Lung (tissue), 12 donors: ENCODE results near the gene PMIS2. TPM values are rescaled to one million over a fixed set of nuclear protein-coding genes. Genes with fewer than 3 reads are reported as not detected.
"Not testable (repeated sequence)": the region's sequence is repeated elsewhere in the genome, so short reads cannot be mapped to it uniquely, and the experiment has no call there.

Experiments
- ATAC-seq: fragments of 200-7000 bp; cut with Tn5 transposase; one replicate; pipeline ENCODE4 v1.9.1; 2020; ENCODE audit warnings: moderate number of reproducible peaks; ENCODE audit not compliant: insufficient read depth, low FRiP score
- DNase-seq, 3 donors: peaks; one replicate each; pipeline ENCODE4 v3.0.0-alpha.2; 2013 to 2017
- H3K27ac ChIP-seq, 2 donors: one replicate each; pipeline ENCODE4 v1.5.1; 2013; ENCODE audit warnings: mild to moderate bottlenecking in 2 of 2, moderate library complexity in 2 of 2, control low read depth in 1 of 2, inconsistent platforms in 1 of 2, low read depth in 1 of 2, low read length in 1 of 2
- H3K27me3 ChIP-seq, 3 donors: one replicate each; pipeline ENCODE4 v1.5.1; 2013; ENCODE audit warnings: low read length in 2 of 3; ENCODE audit not compliant: control insufficient read depth in 3 of 3, insufficient read depth in 3 of 3
- H3K36me3 ChIP-seq, 4 donors: one replicate each; pipeline ENCODE4 v1.5.1; 2013; ENCODE audit warnings: low read length in 4 of 4, mild to moderate bottlenecking in 1 of 4, moderate library complexity in 1 of 4; ENCODE audit not compliant: control insufficient read depth in 4 of 4, insufficient read depth in 4 of 4
- H3K4me1 ChIP-seq, 5 donors: one replicate each; pipeline ENCODE4 v1.5.1; 2013; ENCODE audit warnings: low read length in 5 of 5, mild to moderate bottlenecking in 2 of 5, moderate library complexity in 1 of 5; ENCODE audit not compliant: control insufficient read depth in 5 of 5, insufficient read depth in 5 of 5
- H3K4me3 ChIP-seq: one replicate; pipeline ENCODE4 v1.5.1; 2013; ENCODE audit warnings: mild to moderate bottlenecking, control low read depth, moderate library complexity
- H3K9ac ChIP-seq, 2 donors: one replicate each; pipeline ENCODE4 v1.5.1; 2013; ENCODE audit warnings: low read length in 2 of 2, control low read depth in 1 of 2; ENCODE audit not compliant: insufficient read depth in 1 of 2
- H3K9me3 ChIP-seq, 4 donors: one replicate each; pipeline ENCODE4 v1.5.1; 2013; ENCODE audit warnings: low read length in 3 of 4, mild to moderate bottlenecking in 1 of 4, moderate library complexity in 1 of 4; ENCODE audit not compliant: control insufficient read depth in 4 of 4, insufficient read depth in 3 of 4
- CTCF ChIP-seq: IDR thresholded peaks from 2 replicates; pipeline ENCODE4 v1.5.1; 2012; ENCODE audit warnings: mild to moderate bottlenecking; ENCODE audit errors: control extremely low read depth, extremely low read depth
- WGBS, 2 donors: extraction: QIAGEN DNeasy Blood & Tissue Kit; methylation state at CpG; one replicate each; pipeline ENCODE4 v1.1.7; 2013; 5-methylcytosine and 5-hydroxymethylcytosine counted together
- polyA plus RNA-seq, 2 donors: library from polyadenylated mRNA; stranded (reverse); fragments of 200-250 nt; gene quantifications; one replicate each; pipeline ENCODE4 v1.2.1, GENCODE V29; 2013
- total RNA-seq, 2 donors: library from RNA; depleted of rRNA in 1 of 2; stranded (reverse); fragments of >200 nt in 1 of 2; gene quantifications; one replicate each; pipeline ENCODE4 v1.2.1, GENCODE V29; 2014 to 2021
- donor health status: control.
- donor health status: control.
- donor health status: Bipolar disorder and iron deficiency.
- donor health status: healthy.
- donor health status: DM: yes; HTN: yes; CAD: no.

Gene PMIS2
- total and polyA plus RNA-seq, 4 donors = not detected

DNA sequence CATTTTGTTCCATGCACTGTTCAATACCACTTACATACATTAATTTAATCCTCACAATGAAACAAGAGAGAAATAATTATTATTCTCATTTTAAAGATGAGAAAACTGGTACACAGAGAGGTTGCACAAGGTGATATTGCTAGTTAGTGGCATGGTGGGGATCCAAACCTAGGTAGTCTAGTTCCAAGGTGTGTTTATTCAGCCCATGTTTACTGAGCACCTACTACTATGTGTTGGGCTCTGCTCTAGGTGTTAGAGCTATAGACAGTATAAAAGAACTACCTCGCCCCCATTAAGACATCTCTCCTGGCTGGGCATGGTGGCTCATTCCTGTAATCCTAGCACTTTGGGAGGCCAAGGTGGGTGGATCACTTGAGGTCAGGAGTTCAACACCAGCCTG is 3.2 kb upstream of the PMIS2 start:
- H3K27me3 ChIP-seq = peaks cover 0 to 4% (median 3%) of the 10 kb centered on the region in 3 donors
- H3K4me3 ChIP-seq = no peak overlapping the region
- no peak for DNase-seq
- H3K4me1 ChIP-seq = no peaks in the 10 kb centered on the region
- no peaks in the 10 kb centered on the region for H3K36me3 ChIP-seq
- no peak overlapping the region for H3K9ac ChIP-seq
- no peak for TF ChIP-seq CTCF
- 84 to 95% methylated on average over 1 of the region's 1 CpG for WGBS, 2 donors
- H3K9me3 ChIP-seq = no peaks in the 10 kb centered on the region
- ATAC-seq = no peak
- no peak overlapping the region for H3K27ac ChIP-seq

- WGBS, 2 donors = 42 to 48% methylated on average over 1 of the region's 1 CpG
- ATAC-seq = no peak
- Histone ChIP-seq H3K9me3 (no peaks in the 10 kb centered on the region), H3K4me3 (no peak overlapping the region), H3K27me3 (peaks cover 0 to 4% (median 3%) of the 10 kb centered on the region in 3 donors), H3K9ac (no peak overlapping the region), H3K4me1 (no peaks in the 10 kb centered on the region), H3K36me3 (no peaks in the 10 kb centered on the region), H3K27ac (no peak overlapping the region)
- no peak for DNase-seq
- TF ChIP-seq CTCF = no peak
These were observed 1.3 kb downstream of the PMIS2 start for GRCh38 chr19:35587321-35587720.

GRCh38 chr19:35590875-35591274 is 4.9 kb downstream of the PMIS2 start:
- no peak overlapping the region for H3K27ac ChIP-seq
- H3K9ac ChIP-seq = no peak overlapping the region
- no peaks in the 10 kb centered on the region for H3K9me3 ChIP-seq
- no peaks in the 10 kb centered on the region for H3K4me1 ChIP-seq
- TF ChIP-seq CTCF = no peak
- WGBS, 2 donors = 85 to 89% methylated on average over 3 of the region's 3 CpGs
- H3K27me3 ChIP-seq = no peaks in the 10 kb centered on the region
- ATAC-seq (no peak), DNase-seq (no peak)
- no peak overlapping the region for H3K4me3 ChIP-seq
- no peaks in the 10 kb centered on the region for H3K36me3 ChIP-seq

DNA sequence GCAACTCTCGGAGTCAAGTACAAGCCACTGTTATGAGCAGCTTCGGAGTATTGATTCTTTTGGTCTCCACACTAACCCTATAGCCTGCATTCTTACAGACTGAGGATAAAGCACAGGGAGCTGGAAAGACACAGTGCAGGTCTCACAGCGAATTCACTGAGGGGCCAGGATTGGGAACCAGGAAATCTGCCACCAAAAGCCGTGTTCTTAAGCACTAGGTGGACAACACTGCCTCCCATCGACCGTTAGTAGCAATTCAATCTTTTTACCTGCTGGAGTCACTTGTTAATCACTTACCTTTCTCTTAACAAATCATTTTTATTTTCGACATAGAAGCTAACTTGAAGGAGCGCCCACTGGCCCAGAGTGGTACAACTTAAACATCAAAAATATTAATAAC is 6.3 kb downstream of the PMIS2 start:
- H3K36me3 ChIP-seq = no peaks in the 10 kb centered on the region
- peak; percentile 9 for TF ChIP-seq CTCF
- no peak overlapping the region for H3K9ac ChIP-seq
- ATAC-seq (no peak), DNase-seq (peak; percentile 28 to 63 (median 45))
- 22 to 28% methylated on average over 8 of the region's 8 CpGs for WGBS, 2 donors
- no peaks in the 10 kb centered on the region for H3K4me1 ChIP-seq
- no peaks in the 10 kb centered on the region for H3K9me3 ChIP-seq
- H3K4me3 ChIP-seq = no peak overlapping the region
- H3K27ac ChIP-seq = no peak overlapping the region
- H3K27me3 ChIP-seq = peaks cover 0 to 3% (median 0%) of the 10 kb centered on the region in 3 donors

- not testable (repeated sequence) for H3K4me1 ChIP-seq, ATAC-seq, H3K4me3 ChIP-seq, H3K9ac ChIP-seq, H3K27ac ChIP-seq, H3K27me3 ChIP-seq, DNase-seq, H3K9me3 ChIP-seq, H3K36me3 ChIP-seq
- WGBS, 2 donors = 78 to 84% methylated on average over 3 of the region's 3 CpGs
These were observed 9.1 kb downstream of the PMIS2 start for GRCh38 chr19:35595026-35595425.
